ENCODE data around the gene CA5A.
"Not testable (repeated sequence)": the region's sequence is repeated elsewhere in the genome, so short reads cannot be mapped to it uniquely, and the experiment has no call there.

Gene CA5A

DNA sequence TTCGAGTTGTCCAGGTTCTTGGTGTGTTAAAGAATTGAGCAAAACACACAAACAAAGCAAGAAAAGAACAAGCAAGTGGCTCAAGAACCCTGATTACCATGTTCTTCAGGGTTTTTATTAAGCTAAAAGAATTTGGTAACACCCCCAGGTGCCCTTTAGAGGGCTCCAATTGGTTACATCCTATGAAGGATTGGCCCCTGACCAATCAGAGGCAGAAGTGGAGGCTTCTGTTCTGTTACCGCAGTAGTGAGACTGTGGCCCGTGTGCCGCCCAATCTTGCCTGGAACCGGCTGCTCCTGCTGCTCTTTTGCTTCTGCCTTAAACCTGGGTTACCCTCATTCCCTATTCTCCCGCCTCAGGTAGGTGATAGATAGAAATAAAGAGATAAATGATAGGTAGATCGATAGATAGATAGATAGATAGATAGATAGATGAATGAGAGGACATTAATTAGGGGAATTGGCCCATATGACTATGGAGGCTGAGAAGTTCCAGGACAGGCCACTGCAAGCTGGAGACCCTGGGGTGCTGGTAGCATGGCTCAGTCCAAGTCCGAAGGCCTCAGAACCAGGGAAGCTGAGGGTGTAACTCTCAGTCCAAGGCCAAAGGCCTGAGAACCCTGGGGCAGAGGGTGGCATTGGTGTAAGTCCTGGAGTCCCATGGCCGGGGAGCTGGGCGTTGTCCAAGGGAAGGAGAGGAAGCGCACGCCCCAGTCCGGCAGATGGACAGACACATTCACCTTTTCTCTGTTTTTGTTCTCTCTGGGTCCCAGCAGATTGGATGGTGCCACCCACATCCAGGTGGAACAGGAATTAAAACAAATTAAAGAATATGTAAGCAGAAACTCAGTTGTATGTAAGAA, 3.5 kb upstream of the CA5A start:
- Histone ChIP-seq H3K4me3 (replicated peaks; ENCODE audit: insufficient read depth, low read length) (no peak overlapping the region), H3K27me3 (ENCODE audit: insufficient read depth, poor library complexity, severe bottlenecking) (no peaks in the 10 kb centered on the region), H3K27ac (replicated peaks) (no peak overlapping the region)
- no peak for DNase-seq (ENCODE audit: low read depth in 1 of 2, low spot score in 1 of 2)
- TF ChIP-seq, protein P1, sequence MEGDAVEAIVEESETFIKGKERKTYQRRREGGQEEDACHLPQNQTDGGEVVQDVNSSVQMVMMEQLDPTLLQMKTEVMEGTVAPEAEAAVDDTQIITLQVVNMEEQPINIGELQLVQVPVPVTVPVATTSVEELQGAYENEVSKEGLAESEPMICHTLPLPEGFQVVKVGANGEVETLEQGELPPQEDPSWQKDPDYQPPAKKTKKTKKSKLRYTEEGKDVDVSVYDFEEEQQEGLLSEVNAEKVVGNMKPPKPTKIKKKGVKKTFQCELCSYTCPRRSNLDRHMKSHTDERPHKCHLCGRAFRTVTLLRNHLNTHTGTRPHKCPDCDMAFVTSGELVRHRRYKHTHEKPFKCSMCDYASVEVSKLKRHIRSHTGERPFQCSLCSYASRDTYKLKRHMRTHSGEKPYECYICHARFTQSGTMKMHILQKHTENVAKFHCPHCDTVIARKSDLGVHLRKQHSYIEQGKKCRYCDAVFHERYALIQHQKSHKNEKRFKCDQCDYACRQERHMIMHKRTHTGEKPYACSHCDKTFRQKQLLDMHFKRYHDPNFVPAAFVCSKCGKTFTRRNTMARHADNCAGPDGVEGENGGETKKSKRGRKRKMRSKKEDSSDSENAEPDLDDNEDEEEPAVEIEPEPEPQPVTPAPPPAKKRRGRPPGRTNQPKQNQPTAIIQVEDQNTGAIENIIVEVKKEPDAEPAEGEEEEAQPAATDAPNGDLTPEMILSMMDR (IDR thresholded peaks at IDR 0.05; ENCODE audit: insufficient read depth, low read length), result no peak
- no peak for TF ChIP-seq POLR2AphosphoS5 (IDR thresholded peaks at IDR 0.05; ENCODE audit: low read depth)
- TF ChIP-seq, protein P2, sequence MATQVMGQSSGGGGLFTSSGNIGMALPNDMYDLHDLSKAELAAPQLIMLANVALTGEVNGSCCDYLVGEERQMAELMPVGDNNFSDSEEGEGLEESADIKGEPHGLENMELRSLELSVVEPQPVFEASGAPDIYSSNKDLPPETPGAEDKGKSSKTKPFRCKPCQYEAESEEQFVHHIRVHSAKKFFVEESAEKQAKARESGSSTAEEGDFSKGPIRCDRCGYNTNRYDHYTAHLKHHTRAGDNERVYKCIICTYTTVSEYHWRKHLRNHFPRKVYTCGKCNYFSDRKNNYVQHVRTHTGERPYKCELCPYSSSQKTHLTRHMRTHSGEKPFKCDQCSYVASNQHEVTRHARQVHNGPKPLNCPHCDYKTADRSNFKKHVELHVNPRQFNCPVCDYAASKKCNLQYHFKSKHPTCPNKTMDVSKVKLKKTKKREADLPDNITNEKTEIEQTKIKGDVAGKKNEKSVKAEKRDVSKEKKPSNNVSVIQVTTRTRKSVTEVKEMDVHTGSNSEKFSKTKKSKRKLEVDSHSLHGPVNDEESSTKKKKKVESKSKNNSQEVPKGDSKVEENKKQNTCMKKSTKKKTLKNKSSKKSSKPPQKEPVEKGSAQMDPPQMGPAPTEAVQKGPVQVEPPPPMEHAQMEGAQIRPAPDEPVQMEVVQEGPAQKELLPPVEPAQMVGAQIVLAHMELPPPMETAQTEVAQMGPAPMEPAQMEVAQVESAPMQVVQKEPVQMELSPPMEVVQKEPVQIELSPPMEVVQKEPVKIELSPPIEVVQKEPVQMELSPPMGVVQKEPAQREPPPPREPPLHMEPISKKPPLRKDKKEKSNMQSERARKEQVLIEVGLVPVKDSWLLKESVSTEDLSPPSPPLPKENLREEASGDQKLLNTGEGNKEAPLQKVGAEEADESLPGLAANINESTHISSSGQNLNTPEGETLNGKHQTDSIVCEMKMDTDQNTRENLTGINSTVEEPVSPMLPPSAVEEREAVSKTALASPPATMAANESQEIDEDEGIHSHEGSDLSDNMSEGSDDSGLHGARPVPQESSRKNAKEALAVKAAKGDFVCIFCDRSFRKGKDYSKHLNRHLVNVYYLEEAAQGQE (IDR thresholded peaks at IDR 0.05; ENCODE audit: insufficient replicate concordance, low read depth), result no peak
- no peak for TF ChIP-seq GABPA (IDR thresholded peaks at IDR 0.05; ENCODE audit: low read depth)
- no peak for TF ChIP-seq SPI1 (IDR thresholded peaks at IDR 0.05; ENCODE audit: borderline replicate concordance, low read depth)

DNA sequence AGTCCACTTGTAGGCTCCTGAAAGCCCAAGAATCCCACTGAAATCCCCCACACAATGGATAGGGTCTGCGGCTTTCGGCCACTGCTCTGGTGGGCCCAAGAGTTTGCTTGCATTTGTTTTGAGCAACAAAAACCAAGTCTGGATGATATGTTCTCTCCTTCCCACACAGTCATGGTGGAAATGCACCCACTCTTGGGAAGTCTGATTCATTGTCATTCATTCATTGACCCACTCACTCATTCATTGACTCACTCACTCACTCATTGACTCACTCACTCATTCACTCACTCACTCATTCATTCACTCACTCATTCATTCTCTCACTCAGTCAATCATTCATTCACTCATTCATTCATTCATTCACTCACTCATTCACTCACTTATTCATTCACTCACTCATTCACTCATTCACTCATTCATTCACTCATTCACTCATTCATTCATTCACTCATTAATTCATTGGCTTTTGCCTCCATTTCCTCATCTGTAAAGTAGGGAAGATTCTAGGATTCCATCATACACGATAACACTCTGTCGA, 2.2 kb upstream of the CA5A start:
- no peak for DNase-seq (ENCODE audit: low read depth in 1 of 2, low spot score in 1 of 2)
- no peak overlapping the region for H3K27ac ChIP-seq (replicated peaks)
- H3K4me3 ChIP-seq (replicated peaks; ENCODE audit: insufficient read depth, low read length), result no peak overlapping the region
- TF ChIP-seq, protein P1 (IDR thresholded peaks at IDR 0.05; ENCODE audit: insufficient read depth, low read length), result no peak
- TF ChIP-seq, protein P2 (IDR thresholded peaks at IDR 0.05; ENCODE audit: insufficient replicate concordance, low read depth), result no peak
- TF ChIP-seq GABPA (IDR thresholded peaks at IDR 0.05; ENCODE audit: low read depth) (no peak), SPI1 (IDR thresholded peaks at IDR 0.05; ENCODE audit: borderline replicate concordance, low read depth) (no peak), POLR2AphosphoS5 (IDR thresholded peaks at IDR 0.05; ENCODE audit: low read depth) (no peak)
- no peaks in the 10 kb centered on the region for H3K27me3 ChIP-seq (ENCODE audit: insufficient read depth, poor library complexity, severe bottlenecking)

DNA sequence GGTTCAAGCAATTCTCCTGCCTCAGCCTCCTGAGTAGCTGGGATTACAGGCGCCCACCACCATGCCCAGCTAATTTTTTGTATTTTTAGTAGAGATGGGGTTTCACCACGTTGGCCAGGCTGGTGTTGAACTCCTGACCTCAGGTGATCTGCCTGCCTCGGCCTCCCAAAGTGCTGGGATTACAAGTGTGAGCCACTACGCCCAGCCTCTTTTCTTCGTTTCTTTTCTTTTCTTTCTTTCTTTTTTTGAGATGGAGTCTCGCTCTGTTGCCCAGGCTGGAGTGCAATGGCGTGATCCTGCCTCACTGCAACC, 858 bp upstream of the CA5A start:
- DNase-seq (ENCODE audit: low read depth in 1 of 2, low spot score in 1 of 2); H3K27me3 ChIP-seq (ENCODE audit: insufficient read depth, poor library complexity, severe bottlenecking); H3K27ac ChIP-seq (replicated peaks); H3K4me3 ChIP-seq (replicated peaks; ENCODE audit: insufficient read depth, low read length): not testable (repeated sequence)

DNA sequence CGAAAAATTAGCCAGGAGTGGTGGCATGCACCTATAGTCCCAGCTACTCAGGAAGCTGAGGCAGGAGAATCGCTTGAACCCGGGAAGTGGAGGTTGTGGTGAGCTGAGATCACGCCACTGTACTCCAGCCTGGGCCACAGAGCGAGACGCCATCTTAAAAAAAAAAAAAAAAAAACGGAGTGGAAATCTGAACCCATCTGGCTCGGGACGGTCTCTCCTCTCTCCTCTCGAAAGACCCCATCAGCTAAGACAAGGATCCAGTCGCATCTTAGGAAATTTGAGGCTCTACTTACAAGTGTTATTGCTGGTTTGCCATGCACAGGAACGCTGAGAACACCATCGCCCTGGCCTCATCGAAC, 334 bp downstream of the CA5A start:
- not testable (repeated sequence) for H3K4me3 ChIP-seq (replicated peaks; ENCODE audit: insufficient read depth, low read length); H3K27me3 ChIP-seq (ENCODE audit: insufficient read depth, poor library complexity, severe bottlenecking); DNase-seq (ENCODE audit: low read depth in 1 of 2, low spot score in 1 of 2); H3K27ac ChIP-seq (replicated peaks)

DNA sequence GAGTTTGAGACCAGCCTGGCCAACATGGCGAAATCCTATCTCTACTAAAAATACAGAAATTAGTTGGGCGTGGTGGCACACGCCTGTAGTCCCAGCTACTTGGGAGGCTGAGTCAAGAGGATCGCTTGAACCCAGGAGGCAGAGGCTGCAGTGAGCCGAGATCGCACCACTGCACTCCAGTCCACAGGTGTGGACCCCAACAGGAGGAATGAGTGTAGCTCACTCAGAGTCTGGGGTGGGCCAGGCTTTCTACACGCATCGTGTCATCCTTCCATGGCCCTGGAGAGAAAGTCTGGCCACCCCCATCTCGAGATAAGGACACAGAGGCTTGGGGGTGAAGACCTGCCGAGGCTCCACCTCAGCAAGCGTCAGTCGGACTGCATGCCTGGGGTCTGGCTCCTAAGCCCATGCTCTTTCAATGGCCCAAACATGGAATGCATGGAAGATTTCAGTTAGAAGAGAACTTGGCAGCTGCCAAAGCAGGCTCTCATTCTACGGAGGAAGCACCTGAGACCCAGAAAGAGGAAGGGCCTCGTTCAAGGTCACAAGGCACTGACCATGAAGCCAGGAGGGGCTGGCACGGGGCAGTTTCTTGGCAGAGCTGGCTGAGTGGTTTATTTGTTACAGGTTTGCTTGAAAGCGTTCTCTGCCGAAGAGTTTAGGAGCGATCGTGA, 1.4 kb downstream of the CA5A start:
- not testable (repeated sequence) for H3K27ac ChIP-seq (replicated peaks); H3K27me3 ChIP-seq (ENCODE audit: insufficient read depth, poor library complexity, severe bottlenecking); H3K4me3 ChIP-seq (replicated peaks; ENCODE audit: insufficient read depth, low read length); DNase-seq (ENCODE audit: low read depth in 1 of 2, low spot score in 1 of 2)

Measured in HL-60 (cell line).